Left cardiac atrium (tissue), 4 donors: Measurements from ENCODE around the gene MYH3. TPM values are rescaled to one million over a fixed set of nuclear protein-coding genes. Genes with fewer than 3 reads are reported as not detected.

Experiments used
- ATAC-seq, 2 donors: fragments of 200-7000 bp; cut with Tn5 transposase; one replicate each; pipeline ENCODE4 v1.9.1; 2020; ENCODE audit warnings: mild to moderate bottlenecking in 2 of 2, moderate library complexity in 2 of 2
- DNase-seq: peaks from one replicate; pipeline ENCODE4 v3.0.0-alpha.2; 2020
- intact Hi-C, 2 donors: fragments of 100-400 bp; cut with DNase I; formaldehyde crosslinking; loops; one replicate each; pipeline versions ENCODE4 v1.14.1 to v1.15.1; 2022 to 2023
- total RNA-seq, 2 donors: library from RNA; stranded (reverse); fragmentation: NEBNext Ultra II Directional; extraction: Animal tissue kit (Norgen Biotek cat#: 25700); gene quantifications; one replicate each; pipeline ENCODE4 v1.2.1, GENCODE V29; 2021
- donor health status: DM: no; HTN: yes; CAD: no.
- donor health status: DM: no; HTN: yes; CAD: no; lungs with severe emphysema.
- donor health status: DM: yes; HTN: yes; CAD: no.
- donor health status: Dilated cardiomyopathy.

The MYH3 gene
- total RNA-seq, 2 donors from 2014 or later, result 0.53 to 1.9 TPM

GRCh38 chr17:10621397-10621796 lies 35.7 kb downstream of the MYH3 start:
- intact Hi-C loops, result no loop called here
- no peak for DNase-seq
- ATAC-seq, result no peak

GRCh38 chr17:10620823-10621222 lies 36.3 kb downstream of the MYH3 start:
- intact Hi-C loops, result no loop called here
- DNase-seq (no peak), ATAC-seq (no peak)

GRCh38 chr17:10618202-10618635 lies 38.9 kb downstream of the MYH3 start:
- ATAC-seq, result peak; percentile 89 to 91
- intact Hi-C loops, result loop anchor here (5.0 to 10.0 kb wide), 3 partner anchors 291 to 693 kb away; no protein-coding TSS in a partner anchor

GRCh38 chr17:10617120-10617505 lies 40.0 kb downstream of the MYH3 start:
- DNase-seq, result no peak
- ATAC-seq, result no peak
- intact Hi-C loops, result loop anchor here (5.0 to 10.0 kb wide), 3 partner anchors 290 to 692 kb away; no protein-coding TSS in a partner anchor

More at GRCh38 chr17:10618202-10618635, 38.9 kb downstream of the MYH3 start:
- DNase-seq, result peak; percentile 64

GRCh38 chr17:10616502-10617119 lies 40.5 kb downstream of the MYH3 start:
- DNase-seq (peak; percentile 77), ATAC-seq (peak; percentile 56 to 58)
- intact Hi-C loops, result loop anchor here (5.0 to 10.0 kb wide), 3 partner anchors 289 to 692 kb away; no protein-coding TSS in a partner anchor

GRCh38 chr17:10614536-10615155 lies 42.5 kb downstream of the MYH3 start:
- peak; percentile 27 for DNase-seq
- peak; percentile 57 to 64 for ATAC-seq
- intact Hi-C loops, result loop anchor here (2.0 to 10.0 kb wide), 5 partner anchors 287 to 690 kb away; no protein-coding TSS in a partner anchor

- ATAC-seq, result peak in 1 of 2 donors; percentile 66
- intact Hi-C loops, result loop anchor here (2.0 to 10.0 kb wide), 4 partner anchors 287 to 689 kb away; no protein-coding TSS in a partner anchor
- no peak for DNase-seq
Observed at GRCh38 chr17:10613775-10614513, 43.2 kb downstream of the MYH3 start.

- no peak for DNase-seq
- ATAC-seq, result no peak
- intact Hi-C loops, result loop anchor here (10.0 kb wide), 2 partner anchors 318 to 688 kb away; no protein-coding TSS in a partner anchor
Observed at GRCh38 chr17:10612957-10613744, 44.0 kb downstream of the MYH3 start.

GRCh38 chr17:10610884-10611283 lies 46.2 kb downstream of the MYH3 start:
- no peak for ATAC-seq
- intact Hi-C loops, result loop anchor here (10.0 kb wide), 2 partner anchors 316 to 686 kb away; no protein-coding TSS in a partner anchor
- no peak for DNase-seq

- intact Hi-C loops, result no loop called here
- ATAC-seq, result no peak
Observed at GRCh38 chr17:10608244-10608643, 48.9 kb downstream of the MYH3 start.

GRCh38 chr17:10606110-10606509 lies 51.0 kb downstream of the MYH3 start:
- DNase-seq (no peak), ATAC-seq (no peak)
- intact Hi-C loops, result no loop called here

More at GRCh38 chr17:10608244-10608643, 48.9 kb downstream of the MYH3 start:
- no peak for DNase-seq

- no peak for DNase-seq
- intact Hi-C loops, result no loop called here
- ATAC-seq, result no peak
Observed at GRCh38 chr17:10605221-10605783, 51.8 kb downstream of the MYH3 start.

- no peak for DNase-seq
- no peak for ATAC-seq
- intact Hi-C loops, result no loop called here
Observed at GRCh38 chr17:10604521-10604920, 52.6 kb downstream of the MYH3 start.

GRCh38 chr17:10603931-10604330 lies 53.2 kb downstream of the MYH3 start:
- ATAC-seq (no peak), DNase-seq (no peak)
- intact Hi-C loops, result no loop called here

- ATAC-seq (no peak), DNase-seq (no peak)
Observed at GRCh38 chr17:10600571-10600970, 56.5 kb downstream of the MYH3 start.

GRCh38 chr17:10598621-10599020 lies 58.5 kb downstream of the MYH3 start:
- ATAC-seq (no peak), DNase-seq (no peak)
- intact Hi-C loops, result no loop called here

More at GRCh38 chr17:10600571-10600970, 56.5 kb downstream of the MYH3 start:
- intact Hi-C loops, result no loop called here

GRCh38 chr17:10589553-10590145 lies 67.5 kb downstream of the MYH3 start:
- DNase-seq (no peak), ATAC-seq (no peak)
- intact Hi-C loops, result no loop called here

GRCh38 chr17:10585529-10585928 lies 71.6 kb downstream of the MYH3 start:
- ATAC-seq, result no peak
- no peak for DNase-seq
- intact Hi-C loops, result no loop called here
